DOHH2 (cell line): ENCODE results near the gene LRSAM1.

Source experiments
- EZH2phosphoT487 ChIP-seq: fragments of 200-600 bp; sonication (generic); IDR thresholded peaks from 2 replicates; pipeline ENCODE4 v1.6.1; 2017; ENCODE audit warnings: borderline replicate concordance, mild to moderate bottlenecking, antibody characterized with exemption, low read length, moderate library complexity, mixed read lengths
- TF ChIP-seq, protein P1 (sequence below): fragments of 200-600 bp; sonication (generic); IDR thresholded peaks from one replicate; pipeline ENCODE4 v1.5.1; 2014; ENCODE audit warnings: antibody characterized with exemption, mild to moderate bottlenecking, low read depth, low read length; ENCODE audit not compliant: poor library complexity, severe bottlenecking

DNA sequence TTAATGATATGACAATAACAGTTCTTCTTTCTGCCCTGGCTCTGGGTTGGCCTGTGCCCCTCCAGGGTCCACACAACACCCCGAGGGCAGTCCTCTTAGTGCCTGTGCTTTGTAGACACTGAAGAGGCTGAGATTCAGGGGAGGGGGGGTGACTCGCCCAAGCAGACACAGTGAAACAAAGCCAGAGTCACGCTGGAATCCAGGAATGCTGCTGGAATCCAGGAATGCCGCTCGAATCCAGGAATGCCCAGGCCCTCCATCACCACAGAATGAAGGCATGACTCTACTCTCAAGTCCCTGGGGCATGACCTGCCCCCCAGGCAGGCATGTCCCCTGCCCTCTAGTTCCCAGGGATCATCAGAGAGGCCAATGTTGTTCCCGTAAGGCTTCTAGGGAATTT, 73.1 kb downstream of the LRSAM1 start:
- TF ChIP-seq, protein P1, sequence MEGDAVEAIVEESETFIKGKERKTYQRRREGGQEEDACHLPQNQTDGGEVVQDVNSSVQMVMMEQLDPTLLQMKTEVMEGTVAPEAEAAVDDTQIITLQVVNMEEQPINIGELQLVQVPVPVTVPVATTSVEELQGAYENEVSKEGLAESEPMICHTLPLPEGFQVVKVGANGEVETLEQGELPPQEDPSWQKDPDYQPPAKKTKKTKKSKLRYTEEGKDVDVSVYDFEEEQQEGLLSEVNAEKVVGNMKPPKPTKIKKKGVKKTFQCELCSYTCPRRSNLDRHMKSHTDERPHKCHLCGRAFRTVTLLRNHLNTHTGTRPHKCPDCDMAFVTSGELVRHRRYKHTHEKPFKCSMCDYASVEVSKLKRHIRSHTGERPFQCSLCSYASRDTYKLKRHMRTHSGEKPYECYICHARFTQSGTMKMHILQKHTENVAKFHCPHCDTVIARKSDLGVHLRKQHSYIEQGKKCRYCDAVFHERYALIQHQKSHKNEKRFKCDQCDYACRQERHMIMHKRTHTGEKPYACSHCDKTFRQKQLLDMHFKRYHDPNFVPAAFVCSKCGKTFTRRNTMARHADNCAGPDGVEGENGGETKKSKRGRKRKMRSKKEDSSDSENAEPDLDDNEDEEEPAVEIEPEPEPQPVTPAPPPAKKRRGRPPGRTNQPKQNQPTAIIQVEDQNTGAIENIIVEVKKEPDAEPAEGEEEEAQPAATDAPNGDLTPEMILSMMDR = no peak
- no peak for TF ChIP-seq EZH2phosphoT487
